Measurements from ENCODE around the gene FCSK.

FCSK gene

DNA sequence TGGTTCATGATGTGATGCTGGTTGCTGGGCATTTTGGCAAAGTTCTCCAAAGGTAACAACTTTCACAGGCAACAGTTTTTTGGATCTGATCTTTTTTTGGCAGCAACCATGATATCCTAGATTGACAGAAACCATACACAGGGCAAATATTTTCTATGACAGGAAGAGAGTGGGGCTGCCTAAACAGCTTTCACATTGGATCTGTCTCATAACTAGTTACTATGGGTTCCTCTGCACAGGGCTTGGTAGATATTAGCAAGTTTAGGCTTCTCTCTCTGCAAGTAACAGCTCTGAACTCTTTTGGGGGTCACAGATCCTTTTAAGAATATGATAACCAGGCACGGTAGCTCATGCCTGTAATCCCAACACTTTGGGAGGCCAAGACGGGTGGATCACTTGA lies 40.4 kb downstream of the FCSK start:
- H3K27ac ChIP-seq, result no peak overlapping the region
- TF ChIP-seq ZFX (IDR thresholded peaks at IDR 0.05), result no peak
- TF ChIP-seq, protein P1, sequence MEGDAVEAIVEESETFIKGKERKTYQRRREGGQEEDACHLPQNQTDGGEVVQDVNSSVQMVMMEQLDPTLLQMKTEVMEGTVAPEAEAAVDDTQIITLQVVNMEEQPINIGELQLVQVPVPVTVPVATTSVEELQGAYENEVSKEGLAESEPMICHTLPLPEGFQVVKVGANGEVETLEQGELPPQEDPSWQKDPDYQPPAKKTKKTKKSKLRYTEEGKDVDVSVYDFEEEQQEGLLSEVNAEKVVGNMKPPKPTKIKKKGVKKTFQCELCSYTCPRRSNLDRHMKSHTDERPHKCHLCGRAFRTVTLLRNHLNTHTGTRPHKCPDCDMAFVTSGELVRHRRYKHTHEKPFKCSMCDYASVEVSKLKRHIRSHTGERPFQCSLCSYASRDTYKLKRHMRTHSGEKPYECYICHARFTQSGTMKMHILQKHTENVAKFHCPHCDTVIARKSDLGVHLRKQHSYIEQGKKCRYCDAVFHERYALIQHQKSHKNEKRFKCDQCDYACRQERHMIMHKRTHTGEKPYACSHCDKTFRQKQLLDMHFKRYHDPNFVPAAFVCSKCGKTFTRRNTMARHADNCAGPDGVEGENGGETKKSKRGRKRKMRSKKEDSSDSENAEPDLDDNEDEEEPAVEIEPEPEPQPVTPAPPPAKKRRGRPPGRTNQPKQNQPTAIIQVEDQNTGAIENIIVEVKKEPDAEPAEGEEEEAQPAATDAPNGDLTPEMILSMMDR (conservative IDR thresholded peaks at IDR 0.05), result no peak

DNA sequence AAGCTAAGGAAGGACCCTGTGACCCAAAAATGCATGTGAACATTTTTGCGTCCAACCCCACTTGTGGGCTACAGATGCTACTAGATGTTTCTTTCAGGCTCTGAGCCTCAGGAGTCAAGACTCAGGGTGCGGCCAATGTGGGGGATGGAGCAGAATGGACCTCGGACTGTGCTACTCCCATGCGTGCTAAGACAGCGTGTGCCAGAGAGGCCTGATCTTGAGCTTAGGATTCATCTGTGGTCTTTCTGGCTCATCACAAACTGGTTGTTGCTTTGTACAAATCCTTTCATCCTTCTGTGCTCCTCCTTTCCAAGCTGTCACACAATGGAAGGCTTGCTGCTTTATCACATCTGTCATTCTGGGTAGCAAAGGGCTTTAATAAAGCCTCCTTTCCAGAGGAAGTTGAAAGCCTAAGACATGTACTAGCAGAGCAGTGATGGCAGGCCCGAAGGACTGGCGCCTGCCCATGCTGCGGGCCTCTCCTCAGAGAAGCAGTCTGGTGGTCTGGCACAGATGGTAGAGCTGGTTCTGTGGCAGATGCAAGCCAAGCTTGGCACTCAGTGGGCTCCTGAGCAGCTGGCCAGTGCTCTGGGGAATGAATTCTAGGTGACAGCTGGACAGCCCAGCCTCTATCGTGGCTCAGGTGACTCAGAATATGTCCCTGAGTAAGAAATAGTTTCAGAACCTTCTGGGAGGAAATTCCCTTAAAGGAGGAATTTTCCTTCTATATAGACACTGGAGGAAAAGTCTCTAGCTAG lies 41.2 kb downstream of the FCSK start:
- H3K27ac ChIP-seq, result no peak overlapping the region

DNA sequence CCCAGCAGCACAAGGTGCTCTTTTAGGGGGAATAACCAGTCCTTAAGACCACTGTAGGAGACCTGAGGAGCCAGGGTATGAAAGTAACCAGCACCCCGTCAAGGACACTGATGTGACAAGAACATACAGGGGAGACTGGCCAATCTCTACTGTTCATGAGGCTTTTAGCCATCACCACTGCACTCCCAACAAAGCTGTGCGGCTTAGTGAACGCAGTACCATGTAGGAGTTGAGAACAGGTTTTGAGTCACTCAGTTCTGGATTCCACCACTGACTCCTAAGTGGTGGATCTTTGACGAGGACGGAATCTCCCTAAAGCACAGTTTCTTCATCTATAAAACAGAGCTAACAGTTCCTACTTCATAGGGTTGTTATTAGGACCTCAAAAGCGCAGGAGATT lies 42.1 kb downstream of the FCSK start:
- TF ChIP-seq ZFX (IDR thresholded peaks at IDR 0.05), result no peak
- TF ChIP-seq, protein P1 (conservative IDR thresholded peaks at IDR 0.05), result no peak
- H3K27ac ChIP-seq, result no peak overlapping the region

More for the DNA sequence above, 41.2 kb downstream of the FCSK start:
- TF ChIP-seq ZFX (IDR thresholded peaks at IDR 0.05), result no peak
- TF ChIP-seq, protein P1 (conservative IDR thresholded peaks at IDR 0.05), result no peak

DNA sequence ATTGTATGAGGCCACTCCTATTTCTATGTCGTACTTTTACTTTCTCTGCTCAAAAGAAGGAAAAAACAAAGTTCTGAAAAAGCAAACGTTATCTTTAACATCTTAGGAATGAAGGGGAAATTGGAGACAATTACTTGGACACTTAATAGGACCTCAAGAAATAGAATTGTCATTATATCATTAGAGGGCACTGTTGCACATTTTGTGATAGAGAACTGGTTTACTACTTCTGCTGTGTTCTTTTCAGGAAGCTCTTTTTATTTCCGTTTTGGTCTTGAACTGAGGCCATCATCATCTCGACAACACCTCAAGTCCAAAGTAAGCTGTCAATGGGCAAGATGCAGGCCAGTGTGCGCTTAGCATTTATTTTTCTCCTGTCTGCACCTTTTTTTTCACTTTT lies 54.4 kb downstream of the FCSK start:
- no peak overlapping the region for H3K27ac ChIP-seq

DNA sequence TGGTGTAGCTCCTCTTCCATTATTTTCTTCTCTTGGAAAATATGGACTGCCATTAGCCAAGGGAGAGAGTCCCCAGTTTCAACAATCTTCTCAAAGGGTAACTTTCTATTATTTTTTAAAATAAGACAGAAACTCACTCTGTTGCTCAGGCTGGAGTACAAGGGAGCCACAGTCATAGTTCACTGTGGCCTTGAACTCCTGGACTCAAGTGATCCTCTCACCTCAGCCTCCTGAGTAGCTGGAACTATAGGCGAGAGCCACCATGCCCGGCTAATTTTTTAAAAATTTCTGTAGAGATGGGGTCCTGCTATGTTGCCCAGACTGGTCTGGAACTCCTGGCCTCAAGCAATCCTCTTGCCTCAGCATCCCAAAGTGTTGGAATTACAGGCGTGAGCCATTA lies 55.8 kb downstream of the FCSK start:
- H3K27ac ChIP-seq, result no peak overlapping the region
- no peak for TF ChIP-seq ZFX (IDR thresholded peaks at IDR 0.05)
- TF ChIP-seq, protein P1 (conservative IDR thresholded peaks at IDR 0.05), result no peak

More for the DNA sequence above, 54.4 kb downstream of the FCSK start:
- TF ChIP-seq, protein P1 (conservative IDR thresholded peaks at IDR 0.05), result no peak; the same call in 1 of the 2 replicates
- no peak for TF ChIP-seq ZFX (IDR thresholded peaks at IDR 0.05)

DNA sequence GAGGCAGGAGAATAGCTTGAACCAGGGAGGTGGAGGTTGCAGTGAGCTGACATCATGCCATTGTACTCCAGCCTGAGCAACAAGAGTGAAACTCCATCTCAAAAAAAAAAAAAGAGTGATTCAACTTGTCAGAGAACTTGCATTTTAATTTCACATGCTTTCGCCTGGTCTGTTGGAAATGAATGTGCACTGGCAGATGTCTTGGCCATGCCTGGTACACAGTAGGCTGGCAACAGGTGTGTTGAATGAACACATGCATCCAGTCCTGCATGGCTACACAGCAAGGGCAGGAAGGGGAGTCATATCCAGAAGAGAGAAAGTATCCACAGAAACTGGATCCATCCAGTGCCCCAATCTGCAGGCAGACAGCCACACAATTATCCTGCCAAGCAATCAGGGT lies 57.4 kb downstream of the FCSK start:
- TF ChIP-seq, protein P1 (conservative IDR thresholded peaks at IDR 0.05), result no peak
- no peak for TF ChIP-seq ZFX (IDR thresholded peaks at IDR 0.05)
- H3K27ac ChIP-seq, result no peak overlapping the region

DNA sequence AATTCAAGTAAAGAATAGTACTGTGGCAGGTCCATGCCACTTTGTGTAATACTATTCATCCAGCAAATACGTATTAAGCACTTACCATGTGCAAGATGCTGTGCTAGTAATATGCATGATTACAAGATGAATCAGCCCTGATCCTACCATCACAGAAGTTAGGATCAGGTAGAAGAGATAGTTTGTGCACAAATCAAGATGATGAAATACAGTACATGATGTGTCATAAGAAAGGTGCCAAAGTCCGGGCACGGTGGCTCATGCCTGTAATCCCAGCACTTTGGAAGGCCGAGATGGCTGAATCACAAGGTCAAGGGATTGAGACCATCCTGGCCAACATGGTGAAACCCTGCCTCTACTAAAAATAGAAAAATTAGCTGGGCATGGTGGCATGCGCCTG lies 58.1 kb downstream of the FCSK start:
- TF ChIP-seq ZFX (IDR thresholded peaks at IDR 0.05), result no peak
- TF ChIP-seq, protein P1 (conservative IDR thresholded peaks at IDR 0.05), result no peak
- no peak overlapping the region for H3K27ac ChIP-seq

All from C4-2B (cell line).